GM18861 (cell line): ENCODE measurements around the gene MFSD1.

Experiments
- ATAC-seq: cut with Tn5 transposase; IDR thresholded peaks from one replicate; pipeline ENCODE4 v1.9.1; 2021; ENCODE audit not compliant: unreplicated experiment

The MFSD1 gene

DNA sequence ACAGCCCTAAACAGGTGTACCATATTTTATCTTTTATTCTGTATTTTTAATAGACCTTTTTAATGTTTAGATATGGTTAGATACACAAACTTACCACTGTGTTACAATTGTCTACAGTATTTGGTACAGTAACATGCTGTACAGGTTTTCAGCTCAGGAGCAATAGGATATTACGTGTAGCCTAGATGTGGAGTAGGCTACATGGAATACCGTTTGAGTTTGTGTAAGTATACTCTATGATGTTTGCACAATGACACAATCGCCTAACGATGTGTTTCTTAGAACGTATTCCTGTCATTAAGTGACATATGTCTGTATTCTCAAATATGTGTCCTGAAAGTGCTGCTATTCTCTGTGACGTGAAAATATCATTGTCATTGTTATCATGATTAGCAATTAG lies 62.6 kb downstream of the MFSD1 start:
- no peak for ATAC-seq

DNA sequence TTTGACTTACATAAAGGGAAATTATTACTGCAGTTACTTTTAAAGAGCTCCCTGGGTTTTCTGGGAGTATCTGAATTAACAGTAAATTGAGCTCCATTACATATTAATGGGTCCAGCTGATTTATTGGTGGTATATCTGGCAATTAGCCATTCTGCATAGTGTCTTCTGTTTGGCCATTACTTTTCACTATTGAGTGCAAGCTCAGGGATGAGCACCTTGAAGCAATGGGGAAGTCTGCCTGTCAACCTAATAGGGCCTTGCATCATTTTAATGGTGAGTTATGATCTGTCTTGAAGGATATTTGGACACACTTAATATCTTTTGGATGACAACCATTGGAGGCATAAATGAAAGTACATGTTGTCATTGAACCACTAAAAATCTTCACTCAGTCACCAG lies 73.8 kb downstream of the MFSD1 start:
- no peak for ATAC-seq
